HG02884 (cell line): ENCODE data around the gene REEP6.

Experiments
- ATAC-seq: cut with Tn5 transposase; IDR thresholded peaks from one replicate; pipeline ENCODE4 v1.9.1; 2021; ENCODE audit warnings: mild to moderate bottlenecking, moderate library complexity; ENCODE audit not compliant: unreplicated experiment

Gene REEP6

DNA sequence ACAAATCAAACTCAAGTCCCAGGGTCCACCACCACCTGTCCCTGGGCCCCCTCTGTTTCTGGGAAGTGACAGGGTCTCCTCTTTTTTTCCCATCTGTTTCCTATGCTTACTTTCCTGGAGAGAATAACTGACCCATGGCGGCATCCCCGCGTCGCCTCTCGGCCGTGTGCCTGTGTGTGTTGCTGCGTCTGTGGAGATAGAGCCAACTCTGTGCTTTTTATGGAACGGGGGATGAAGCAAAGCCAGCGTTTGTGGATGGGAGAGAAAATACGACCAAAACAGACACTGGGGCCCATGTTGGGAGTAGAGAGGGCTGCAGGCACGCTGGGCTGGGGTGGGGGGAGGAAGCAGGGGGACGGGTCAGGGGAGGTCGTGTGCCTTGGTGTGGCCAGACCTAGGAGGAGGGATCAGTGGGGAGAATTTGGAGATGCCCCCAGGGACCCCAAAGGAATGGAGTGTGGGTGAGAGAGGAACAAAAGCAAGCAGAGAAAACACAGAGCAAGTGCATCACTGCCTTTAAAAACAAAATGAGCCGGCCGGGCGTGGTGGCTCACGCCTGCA lies 49.5 kb downstream of the REEP6 start:
- no peak for ATAC-seq
